Measurements from ENCODE around the gene ZNF492.

DNA sequence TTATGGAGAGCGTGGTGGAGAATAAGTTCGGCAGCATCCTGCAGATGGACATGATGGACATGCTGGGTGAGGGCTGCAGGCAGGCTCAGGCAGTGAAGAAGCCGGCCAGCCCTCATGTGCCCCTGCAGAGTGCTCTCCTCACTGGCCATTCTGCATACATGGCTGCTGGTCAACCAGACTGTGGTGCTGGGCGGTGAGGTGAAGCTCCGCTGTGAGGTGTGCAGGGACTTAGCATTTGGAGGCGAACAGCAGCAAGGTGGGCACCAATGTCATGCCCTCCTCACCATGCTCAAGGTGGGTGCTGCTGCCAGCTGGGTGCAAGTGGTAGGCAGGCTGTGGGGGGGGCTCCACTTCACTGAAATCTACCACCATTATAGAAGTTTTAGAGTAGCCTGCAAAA, 5.7 kb upstream of the ZNF492 start:
- TF ChIP-seq EZH2 (IDR thresholded peaks at IDR 0.05) (no peak), POLR2AphosphoS5 (IDR thresholded peaks at IDR 0.05; ENCODE audit: borderline replicate concordance, low read depth, low read length) (no peak), FOXP2 (optimal IDR thresholded peaks at IDR 0.05; ENCODE audit: control extremely low read depth, extremely low read length, insufficient read depth) (no peak)

All from SK-N-MC (cell line).